Gastrocnemius medialis (tissue), 4 donors: ENCODE measurements around the gene ROR2. TPM values are rescaled to one million over a fixed set of nuclear protein-coding genes. Genes with fewer than 3 reads are reported as not detected.

Source experiments
- ATAC-seq, 2 donors: fragments of 150-250 bp; one replicate each; pipeline ENCODE4 v1.9.1; 2016
- DNase-seq, 2 donors: peaks; one replicate each; pipeline ENCODE4 v3.0.0-alpha.2; 2019
- H3K27ac ChIP-seq, 4 donors: fragments of 200-600 bp; sonication (generic); 1 replicate in 1 of 4; 2 replicates in 3 of 4; pipeline ENCODE4 v1.5.1; 2016 to 2018; ENCODE audit warnings: mild to moderate bottlenecking in 2 of 4, moderate library complexity in 1 of 4
- H3K27me3 ChIP-seq, 3 donors: fragments of 200-600 bp; sonication (generic) in 2 of 3; 1 replicate in 1 of 3; 2 replicates in 2 of 3; pipeline versions ENCODE4 v1.5.1 to v1.6.0; 2016 to 2019; ENCODE audit warnings: mild to moderate bottlenecking in 1 of 3, moderate library complexity in 1 of 3
- H3K36me3 ChIP-seq, 2 donors: fragments of 200-600 bp; sonication (generic) in 1 of 2; one replicate each; pipeline ENCODE4 v1.5.1; 2017 to 2018
- H3K4me1 ChIP-seq, 2 donors: fragments of 200-600 bp; sonication (generic) in 1 of 2; one replicate each; pipeline ENCODE4 v1.5.1; 2016 to 2017; ENCODE audit warnings: mild to moderate bottlenecking in 2 of 2
- H3K4me3 ChIP-seq, 4 donors: fragments of 200-600 bp; sonication (generic) in 3 of 4; 1 replicate in 1 of 4; 2 replicates in 3 of 4; pipeline ENCODE4 v1.5.1; 2016 to 2019; ENCODE audit warnings: mild to moderate bottlenecking in 2 of 4
- H3K9me3 ChIP-seq, 3 donors: fragments of 200-600 bp; sonication (generic) in 2 of 3; 1 replicate in 1 of 3; 2 replicates in 2 of 3; pipeline ENCODE4 v1.5.1; 2016 to 2019
- CTCF ChIP-seq, 5 experiments: fragments of 450-650 bp in 3 of 5; fragments of 200-600 bp in 2 of 5; sonication (generic) in 2 of 5; IDR thresholded peaks in 4 of 5; conservative IDR thresholded peaks in 1 of 5; 1 replicate in 4 of 5; 2 replicates in 1 of 5; pipeline ENCODE4 v1.5.1; 2016 to 2019; ENCODE audit warnings: antibody characterized with exemption in 5 of 5, mild to moderate bottlenecking in 3 of 5, moderate library complexity in 3 of 5
- POLR2A ChIP-seq, 2 donors: fragments of 450-650 bp; IDR thresholded peaks; one replicate each; pipeline ENCODE4 v1.6.1; 2017; ENCODE audit warnings: antibody characterized with exemption in 2 of 2, mild to moderate bottlenecking in 2 of 2, moderate library complexity in 2 of 2
- in situ Hi-C, 4 donors: fragments of 200-750 bp; cut with MboI; loops; one replicate each; pipeline versions ENCODE4 v1.15.0 to v1.8.0; 2017; ENCODE audit warnings: low sequenced_read_pairs in 4 of 4
- intact Hi-C: fragments of 100-400 bp; cut with DNase I; formaldehyde crosslinking; loops from one replicate; pipeline ENCODE4 v1.15.1; 2023; ENCODE audit warnings: low total_unique reads
- total RNA-seq, 4 donors: library from RNA; depleted of rRNA; stranded (reverse); fragments of >200 nt; gene quantifications; one replicate each; pipeline versions ENCODE4 v1.1.0 to v1.2.3, GENCODE V29; 2016

Gene ROR2
- total RNA-seq, 4 donors from 2014 or later, result 0.15 to 1.2 (median 0.61) TPM

GRCh38 chr9:91560301-91560700 is 389.7 kb downstream of the ROR2 start:
- H3K27ac ChIP-seq, result no peak overlapping the region
- DNase-seq (no peak), ATAC-seq (no peak)
- H3K4me1 ChIP-seq, result no peaks in the 10 kb centered on the region
- no peak overlapping the region for H3K4me3 ChIP-seq
- intact Hi-C loops (no loop called here), in situ Hi-C loops (no loop called here)
- TF ChIP-seq CTCF (IDR thresholded peaks at IDR 0.05 in 4 of 5, conservative IDR thresholded peaks at IDR 0.05 in 1 of 5) (no peak), POLR2A (IDR thresholded peaks at IDR 0.05) (no peak)
- H3K36me3 ChIP-seq, result no peaks in the 10 kb centered on the region
- no peaks in the 10 kb centered on the region for H3K27me3 ChIP-seq
- no peaks in the 10 kb centered on the region for H3K9me3 ChIP-seq

- ATAC-seq (no peak), DNase-seq (no peak)
- in situ Hi-C loops (no loop called here), intact Hi-C loops (no loop called here)
- Histone ChIP-seq H3K9me3 (no peaks in the 10 kb centered on the region), H3K36me3 (no peaks in the 10 kb centered on the region), H3K4me3 (no peak overlapping the region), H3K27me3 (no peaks in the 10 kb centered on the region), H3K4me1 (no peaks in the 10 kb centered on the region), H3K27ac (no peak overlapping the region)
- no peak for TF ChIP-seq POLR2A (IDR thresholded peaks at IDR 0.05)
- no peak for TF ChIP-seq CTCF (IDR thresholded peaks at IDR 0.05 in 4 of 5, conservative IDR thresholded peaks at IDR 0.05 in 1 of 5)
These were observed 391.1 kb downstream of the ROR2 start for GRCh38 chr9:91558879-91559278.

- intact Hi-C loops, result no loop called here
- in situ Hi-C loops, result no loop called here
- H3K9me3 ChIP-seq, result no peaks in the 10 kb centered on the region
- no peaks in the 10 kb centered on the region for H3K4me1 ChIP-seq
- no peaks in the 10 kb centered on the region for H3K27me3 ChIP-seq
- TF ChIP-seq CTCF (IDR thresholded peaks at IDR 0.05 in 4 of 5, conservative IDR thresholded peaks at IDR 0.05 in 1 of 5), result no peak
- DNase-seq (no peak), ATAC-seq (no peak)
- H3K4me3 ChIP-seq, result no peak overlapping the region
- H3K27ac ChIP-seq, result no peak overlapping the region
- H3K36me3 ChIP-seq, result no peaks in the 10 kb centered on the region
These were observed 391.6 kb downstream of the ROR2 start for GRCh38 chr9:91558395-91558794.

GRCh38 chr9:91557327-91557726 is 392.7 kb downstream of the ROR2 start:
- H3K4me1 ChIP-seq, result no peaks in the 10 kb centered on the region
- DNase-seq (no peak), ATAC-seq (no peak)
- intact Hi-C loops, result no loop called here
- no peaks in the 10 kb centered on the region for H3K36me3 ChIP-seq
- in situ Hi-C loops, result no loop called here
- H3K27ac ChIP-seq, result no peak overlapping the region
- TF ChIP-seq CTCF (IDR thresholded peaks at IDR 0.05 in 4 of 5, conservative IDR thresholded peaks at IDR 0.05 in 1 of 5) (no peak), POLR2A (IDR thresholded peaks at IDR 0.05) (no peak)
- H3K4me3 ChIP-seq, result no peak overlapping the region
- no peaks in the 10 kb centered on the region for H3K27me3 ChIP-seq
- no peaks in the 10 kb centered on the region for H3K9me3 ChIP-seq

- Histone ChIP-seq H3K4me3 (no peak overlapping the region), H3K36me3 (no peaks in the 10 kb centered on the region), H3K9me3 (no peaks in the 10 kb centered on the region), H3K4me1 (no peaks in the 10 kb centered on the region), H3K27me3 (no peaks in the 10 kb centered on the region), H3K27ac (no peak overlapping the region)
- in situ Hi-C loops (no loop called here), intact Hi-C loops (no loop called here)
- ATAC-seq, result no peak
- DNase-seq, result no peak
- TF ChIP-seq POLR2A (IDR thresholded peaks at IDR 0.05), result no peak
- TF ChIP-seq CTCF (IDR thresholded peaks at IDR 0.05 in 4 of 5, conservative IDR thresholded peaks at IDR 0.05 in 1 of 5), result no peak
These were observed 394.9 kb downstream of the ROR2 start for GRCh38 chr9:91555132-91555531.
